SKM-1 treated with dmso at 0.1 percent for 144 hours (cell line): ENCODE results near the gene EPX.

Experiments used
- DNase-seq: peaks from one replicate; lab custom pipeline; 2025; ENCODE audit not compliant: unreplicated experiment; lab: John Stamatoyannopoulos, UW

Gene EPX

GRCh38 chr17:58250344-58251011, 58.0 kb downstream of the EPX start:
- no peak for DNase-seq

- DNase-seq: no peak
Measured at GRCh38 chr17:58252141-58252540, 59.6 kb downstream of the EPX start.

GRCh38 chr17:58253082-58253481, 60.6 kb downstream of the EPX start:
- DNase-seq: no peak
